Measurements from ENCODE around the gene FNBP1. TPM values are rescaled to one million over a fixed set of nuclear protein-coding genes. Genes with fewer than 3 reads are reported as not detected.
A peak's percentile ranks its signal among the peaks of the same experiment; 100 is the strongest.

Gene FNBP1
- total RNA-seq, 1 experiment from 2014 or later: 43.6 TPM

GRCh38 chr9:130090915-130091314 is 47.9 kb upstream of the FNBP1 start:
- ChIA-PET POLR2A (no interaction called here), CTCF (no interaction called here)
- H3K27me3 Mint-ChIP-seq (ENCODE audit: low read depth): no peaks in the 10 kb centered on the region
- TF ChIP-seq CBFB (CRISPR knock-in tag; IDR thresholded peaks at IDR 0.05; ENCODE audit: low read depth): no peak
- no peak for TF ChIP-seq EMX1 (CRISPR knock-in tag; IDR thresholded peaks at IDR 0.05)
- TF ChIP-seq HMGA2 (CRISPR knock-in tag; IDR thresholded peaks at IDR 0.05): no peak
- H3K9me3 Mint-ChIP-seq: peaks cover 3% of the 10 kb centered on the region; the same call in 1 of the 2 replicates
- peaks cover 50% of the 10 kb centered on the region for H3K36me3 Mint-ChIP-seq
- ATAC-seq (no peak), DNase-seq (ENCODE audit: low spot score) (no peak)
- H3K4me3 Mint-ChIP-seq: no peak overlapping the region
- H3K4me1 Mint-ChIP-seq: no peaks in the 10 kb centered on the region
- peak overlapping the region; percentile 16; the same call in 1 of the 2 replicates for H3K27ac Mint-ChIP-seq

GRCh38 chr9:130089141-130089540 is 46.2 kb upstream of the FNBP1 start:
- no peak for TF ChIP-seq AFF4 (CRISPR knock-in tag; IDR thresholded peaks at IDR 0.05; ENCODE audit: borderline replicate concordance)
- Mint-ChIP-seq H3K4me1 (no peaks in the 10 kb centered on the region), H3K4me3 (no peak overlapping the region), H3K9me3 (peaks cover 3% of the 10 kb centered on the region; the same call in 1 of the 2 replicates), H3K27ac (no peak overlapping the region), H3K27me3 (ENCODE audit: low read depth) (no peaks in the 10 kb centered on the region), H3K36me3 (peaks cover 40% of the 10 kb centered on the region)
- ATAC-seq: no peak
- ChIA-PET CTCF (no interaction called here), POLR2A (no interaction called here)
- no peak for DNase-seq (ENCODE audit: low spot score)

GRCh38 chr9:130088051-130088450 is 45.1 kb upstream of the FNBP1 start:
- Mint-ChIP-seq H3K9me3 (peaks cover 3% of the 10 kb centered on the region; the same call in 1 of the 2 replicates), H3K4me3 (no peak overlapping the region), H3K36me3 (peaks cover 37% of the 10 kb centered on the region), H3K27me3 (ENCODE audit: low read depth) (no peaks in the 10 kb centered on the region), H3K27ac (no peak overlapping the region), H3K4me1 (no peaks in the 10 kb centered on the region)
- ChIA-PET POLR2A (interaction anchor here (0.6 kb wide), 1 partner anchor 462 kb away, joined by 3 read pairs; the partner anchor contains the start of gene NTMT1), CTCF (no interaction called here)
- no peak for TF ChIP-seq GRHL2 (CRISPR knock-in tag; IDR thresholded peaks at IDR 0.05; ENCODE audit: insufficient replicate concordance, severe bottlenecking)
- TF ChIP-seq MYBL2 (CRISPR knock-in tag; IDR thresholded peaks at IDR 0.05): no peak
- TF ChIP-seq, protein P1, sequence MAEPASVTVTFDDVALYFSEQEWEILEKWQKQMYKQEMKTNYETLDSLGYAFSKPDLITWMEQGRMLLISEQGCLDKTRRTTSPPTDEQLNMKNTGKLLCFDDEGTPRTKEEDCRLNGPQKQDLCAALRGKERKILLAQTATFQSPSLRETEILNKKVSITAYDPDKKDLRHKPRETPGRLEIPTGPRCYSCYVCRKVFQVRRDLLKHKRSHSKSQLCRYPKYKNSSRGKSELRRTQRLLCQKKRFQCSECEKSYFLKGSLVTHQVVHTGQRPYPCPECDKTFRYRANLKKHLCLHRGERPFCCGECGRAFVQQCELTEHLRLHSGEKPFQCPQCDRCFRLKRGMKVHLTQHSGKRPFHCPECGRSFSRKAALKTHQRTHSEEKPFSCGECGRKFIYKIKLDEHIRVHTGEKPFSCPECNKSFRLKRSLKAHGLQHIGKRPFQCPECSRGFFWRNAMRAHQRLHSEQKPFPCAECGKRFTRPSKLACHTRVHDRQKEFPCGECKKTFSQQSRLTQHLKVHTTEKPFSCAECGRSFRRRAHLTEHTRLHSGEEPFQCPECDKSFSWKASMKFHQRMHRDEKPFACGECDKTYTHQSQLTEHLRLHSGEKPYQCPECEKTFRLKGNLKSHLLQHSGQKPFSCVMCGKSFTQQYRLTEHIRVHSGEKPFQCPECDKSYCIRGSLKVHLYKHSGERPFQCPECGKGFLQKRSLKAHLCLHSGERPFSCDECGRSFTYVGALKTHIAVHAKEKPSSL (CRISPR knock-in tag; conservative IDR thresholded peaks at IDR 0.05): no peak
- no peak for TF ChIP-seq TEAD4 (CRISPR knock-in tag; IDR thresholded peaks at IDR 0.05)
- no peak for TF ChIP-seq ZNF232 (CRISPR knock-in tag; IDR thresholded peaks at IDR 0.05)
- TF ChIP-seq, protein P2, sequence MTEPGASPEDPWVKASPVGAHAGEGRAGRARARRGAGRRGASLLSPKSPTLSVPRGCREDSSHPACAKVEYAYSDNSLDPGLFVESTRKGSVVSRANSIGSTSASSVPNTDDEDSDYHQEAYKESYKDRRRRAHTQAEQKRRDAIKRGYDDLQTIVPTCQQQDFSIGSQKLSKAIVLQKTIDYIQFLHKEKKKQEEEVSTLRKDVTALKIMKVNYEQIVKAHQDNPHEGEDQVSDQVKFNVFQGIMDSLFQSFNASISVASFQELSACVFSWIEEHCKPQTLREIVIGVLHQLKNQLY (CRISPR knock-in tag; IDR thresholded peaks at IDR 0.05): no peak
- TF ChIP-seq, protein P3, sequence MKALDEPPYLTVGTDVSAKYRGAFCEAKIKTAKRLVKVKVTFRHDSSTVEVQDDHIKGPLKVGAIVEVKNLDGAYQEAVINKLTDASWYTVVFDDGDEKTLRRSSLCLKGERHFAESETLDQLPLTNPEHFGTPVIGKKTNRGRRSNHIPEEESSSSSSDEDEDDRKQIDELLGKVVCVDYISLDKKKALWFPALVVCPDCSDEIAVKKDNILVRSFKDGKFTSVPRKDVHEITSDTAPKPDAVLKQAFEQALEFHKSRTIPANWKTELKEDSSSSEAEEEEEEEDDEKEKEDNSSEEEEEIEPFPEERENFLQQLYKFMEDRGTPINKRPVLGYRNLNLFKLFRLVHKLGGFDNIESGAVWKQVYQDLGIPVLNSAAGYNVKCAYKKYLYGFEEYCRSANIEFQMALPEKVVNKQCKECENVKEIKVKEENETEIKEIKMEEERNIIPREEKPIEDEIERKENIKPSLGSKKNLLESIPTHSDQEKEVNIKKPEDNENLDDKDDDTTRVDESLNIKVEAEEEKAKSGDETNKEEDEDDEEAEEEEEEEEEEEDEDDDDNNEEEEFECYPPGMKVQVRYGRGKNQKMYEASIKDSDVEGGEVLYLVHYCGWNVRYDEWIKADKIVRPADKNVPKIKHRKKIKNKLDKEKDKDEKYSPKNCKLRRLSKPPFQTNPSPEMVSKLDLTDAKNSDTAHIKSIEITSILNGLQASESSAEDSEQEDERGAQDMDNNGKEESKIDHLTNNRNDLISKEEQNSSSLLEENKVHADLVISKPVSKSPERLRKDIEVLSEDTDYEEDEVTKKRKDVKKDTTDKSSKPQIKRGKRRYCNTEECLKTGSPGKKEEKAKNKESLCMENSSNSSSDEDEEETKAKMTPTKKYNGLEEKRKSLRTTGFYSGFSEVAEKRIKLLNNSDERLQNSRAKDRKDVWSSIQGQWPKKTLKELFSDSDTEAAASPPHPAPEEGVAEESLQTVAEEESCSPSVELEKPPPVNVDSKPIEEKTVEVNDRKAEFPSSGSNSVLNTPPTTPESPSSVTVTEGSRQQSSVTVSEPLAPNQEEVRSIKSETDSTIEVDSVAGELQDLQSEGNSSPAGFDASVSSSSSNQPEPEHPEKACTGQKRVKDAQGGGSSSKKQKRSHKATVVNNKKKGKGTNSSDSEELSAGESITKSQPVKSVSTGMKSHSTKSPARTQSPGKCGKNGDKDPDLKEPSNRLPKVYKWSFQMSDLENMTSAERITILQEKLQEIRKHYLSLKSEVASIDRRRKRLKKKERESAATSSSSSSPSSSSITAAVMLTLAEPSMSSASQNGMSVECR (CRISPR knock-in tag; IDR thresholded peaks at IDR 0.05; ENCODE audit: borderline replicate concordance): no peak
- TF ChIP-seq NR3C1 (CRISPR knock-in tag; conservative IDR thresholded peaks at IDR 0.05; ENCODE audit: low read depth): no peak
- no peak for TF ChIP-seq PRRX2 (CRISPR knock-in tag; IDR thresholded peaks at IDR 0.05)
- DNase-seq (ENCODE audit: low spot score): no peak
- ATAC-seq: no peak
